Upper lobe of left lung (tissue), 6 donors: ENCODE measurements around the gene RPS27L. TPM values are rescaled to one million over a fixed set of nuclear protein-coding genes. Genes with fewer than 3 reads are reported as not detected.

Experiments used
- ATAC-seq, 2 donors: fragments of 200-7000 bp; cut with Tn5 transposase; one replicate each; pipeline ENCODE4 v1.9.1; 2022; ENCODE audit warnings: mild to moderate bottlenecking in 2 of 2, moderate library complexity in 2 of 2; ENCODE audit not compliant: low FRiP score in 2 of 2
- DNase-seq, 2 donors: peaks; one replicate each; pipeline ENCODE4 v3.0.0-alpha.2; 2019 to 2020
- H3K27ac ChIP-seq, 4 donors: fragments of 200-600 bp; sonication (generic); one replicate each; pipeline ENCODE4 v1.5.1; 2016 to 2019
- H3K27me3 ChIP-seq, 4 donors: fragments of 200-600 bp; sonication (generic); one replicate each; pipeline ENCODE4 v1.5.1; 2017 to 2019
- H3K36me3 ChIP-seq, 4 donors: fragments of 200-600 bp; sonication (generic); one replicate each; pipeline ENCODE4 v1.5.1; 2016 to 2019
- H3K4me1 ChIP-seq, 4 donors: fragments of 200-600 bp; sonication (generic); one replicate each; pipeline ENCODE4 v1.5.1; 2018 to 2019
- H3K4me3 ChIP-seq, 4 donors: fragments of 200-600 bp; sonication (generic); one replicate each; pipeline ENCODE4 v1.5.1; 2017 to 2019; ENCODE audit warnings: mild to moderate bottlenecking in 2 of 4, moderate library complexity in 1 of 4
- H3K9me3 ChIP-seq, 4 donors: fragments of 200-600 bp; sonication (generic); one replicate each; pipeline ENCODE4 v1.5.1; 2018 to 2019
- EP300 ChIP-seq, 4 donors: sonication (generic); formaldehyde crosslinking; IDR thresholded peaks; one replicate each; pipeline ENCODE4 v1.5.1; 2017; ENCODE audit warnings: antibody characterized with exemption in 4 of 4, control low read depth in 2 of 4
- POLR2A ChIP-seq, 4 donors: fragments of 450-650 bp; IDR thresholded peaks; one replicate each; pipeline ENCODE4 v1.5.1; 2016 to 2017; ENCODE audit warnings: antibody characterized with exemption in 4 of 4, mild to moderate bottlenecking in 2 of 4
- POLR2AphosphoS5 ChIP-seq, 2 donors: sonication (generic); formaldehyde crosslinking; IDR thresholded peaks; one replicate each; pipeline ENCODE4 v1.5.1; 2017; ENCODE audit warnings: antibody characterized with exemption in 2 of 2
- WGBS, 2 donors: methylation state at CpG; one replicate each; pipeline ENCODE4 v1.1.5; 2017 to 2018; 5-methylcytosine and 5-hydroxymethylcytosine counted together
- total RNA-seq, 6 donors: library from RNA; depleted of rRNA in 4 of 6; stranded (reverse); fragments of >200 nt in 4 of 6; gene quantifications; one replicate each; pipeline versions ENCODE4 v1.1.0 to v1.2.1, GENCODE V29; 2016 to 2021
- TF ChIP-seq, protein P1 (sequence below), 6 experiments: fragments of 450-650 bp in 4 of 6; fragments of 200-600 bp in 2 of 6; sonication (generic) in 2 of 6; IDR thresholded peaks; one replicate each; pipeline ENCODE4 v1.5.1; 2016 to 2019; ENCODE audit warnings: antibody characterized with exemption in 6 of 6
- donor health status: DM: no; HTN: no; CAD: no; lungs with moderate emphysema.
- donor health status: DM: no; HTN: yes; CAD: no; lungs with severe emphysema.

RPS27L gene
- total RNA-seq, 6 donors from 2014 or later: 30.3 to 165 (median 117) TPM

DNA sequence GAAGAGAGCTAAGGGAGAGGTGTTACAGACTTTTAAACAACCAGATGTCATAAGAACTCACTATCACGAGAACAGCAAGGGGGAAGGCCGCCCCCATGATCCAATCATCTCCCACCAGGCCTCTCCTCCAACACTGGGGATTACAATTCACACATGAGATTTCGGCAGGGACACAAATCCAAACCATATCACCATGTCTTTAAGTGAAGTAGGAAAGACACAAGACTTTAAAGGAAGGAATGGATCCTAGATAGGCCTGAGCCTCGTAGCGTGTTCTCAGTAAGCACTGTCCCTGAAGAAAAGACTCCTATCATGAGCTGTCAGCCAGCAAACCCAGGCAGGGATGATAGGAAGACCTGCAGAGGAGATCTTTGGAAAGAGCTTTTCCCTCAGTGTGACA lies 15.1 kb upstream of the RPS27L start:
- TF ChIP-seq POLR2A (IDR thresholded peaks at IDR 0.05): no peak
- TF ChIP-seq POLR2AphosphoS5 (IDR thresholded peaks at IDR 0.05): no peak
- no peak for TF ChIP-seq EP300 (IDR thresholded peaks at IDR 0.05)
- TF ChIP-seq, protein P1, sequence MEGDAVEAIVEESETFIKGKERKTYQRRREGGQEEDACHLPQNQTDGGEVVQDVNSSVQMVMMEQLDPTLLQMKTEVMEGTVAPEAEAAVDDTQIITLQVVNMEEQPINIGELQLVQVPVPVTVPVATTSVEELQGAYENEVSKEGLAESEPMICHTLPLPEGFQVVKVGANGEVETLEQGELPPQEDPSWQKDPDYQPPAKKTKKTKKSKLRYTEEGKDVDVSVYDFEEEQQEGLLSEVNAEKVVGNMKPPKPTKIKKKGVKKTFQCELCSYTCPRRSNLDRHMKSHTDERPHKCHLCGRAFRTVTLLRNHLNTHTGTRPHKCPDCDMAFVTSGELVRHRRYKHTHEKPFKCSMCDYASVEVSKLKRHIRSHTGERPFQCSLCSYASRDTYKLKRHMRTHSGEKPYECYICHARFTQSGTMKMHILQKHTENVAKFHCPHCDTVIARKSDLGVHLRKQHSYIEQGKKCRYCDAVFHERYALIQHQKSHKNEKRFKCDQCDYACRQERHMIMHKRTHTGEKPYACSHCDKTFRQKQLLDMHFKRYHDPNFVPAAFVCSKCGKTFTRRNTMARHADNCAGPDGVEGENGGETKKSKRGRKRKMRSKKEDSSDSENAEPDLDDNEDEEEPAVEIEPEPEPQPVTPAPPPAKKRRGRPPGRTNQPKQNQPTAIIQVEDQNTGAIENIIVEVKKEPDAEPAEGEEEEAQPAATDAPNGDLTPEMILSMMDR (IDR thresholded peaks at IDR 0.05): no peak
- H3K4me1 ChIP-seq: no peaks in the 10 kb centered on the region
- WGBS, 2 donors: 95 to 97% methylated on average over 5 of the region's 5 CpGs
- ATAC-seq (no peak), DNase-seq (no peak)
- H3K27me3 ChIP-seq: no peaks in the 10 kb centered on the region
- no peak overlapping the region for H3K4me3 ChIP-seq
- no peaks in the 10 kb centered on the region for H3K9me3 ChIP-seq
- no peaks in the 10 kb centered on the region for H3K36me3 ChIP-seq
- H3K27ac ChIP-seq: no peak overlapping the region

DNA sequence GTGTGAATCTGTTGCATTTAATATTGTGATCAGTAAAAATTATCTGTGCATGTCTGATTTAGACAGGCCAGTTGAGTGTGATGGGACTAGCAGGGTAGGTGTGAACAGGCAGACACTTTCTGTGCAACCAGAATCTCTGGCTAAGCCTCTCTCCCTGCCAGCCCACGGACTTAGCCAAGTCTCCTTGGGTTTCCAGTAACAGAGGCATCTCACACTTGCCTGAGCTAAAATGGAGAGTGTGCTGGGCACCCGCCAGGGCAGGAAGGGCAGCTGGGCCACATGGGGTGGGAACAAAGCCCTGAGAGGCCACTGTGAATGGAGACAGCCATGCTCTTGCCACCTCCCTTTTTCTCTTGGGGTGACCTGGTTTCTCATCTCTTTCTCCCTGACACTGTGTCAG lies 12.5 kb upstream of the RPS27L start:
- no peaks in the 10 kb centered on the region for H3K36me3 ChIP-seq
- no peaks in the 10 kb centered on the region for H3K9me3 ChIP-seq
- H3K4me3 ChIP-seq: no peak overlapping the region
- WGBS, 2 donors: 50 to 91% methylated on average over 1 to 2 of the region's 2 CpGs
- TF ChIP-seq POLR2AphosphoS5 (IDR thresholded peaks at IDR 0.05): no peak
- TF ChIP-seq EP300 (IDR thresholded peaks at IDR 0.05): no peak
- TF ChIP-seq POLR2A (IDR thresholded peaks at IDR 0.05): no peak
- TF ChIP-seq, protein P1 (IDR thresholded peaks at IDR 0.05): no peak
- no peaks in the 10 kb centered on the region for H3K4me1 ChIP-seq
- H3K27me3 ChIP-seq: no peaks in the 10 kb centered on the region
- no peak overlapping the region for H3K27ac ChIP-seq
- ATAC-seq (no peak), DNase-seq (no peak)

GRCh38 chr15:63166219-63166618 lies 8.9 kb upstream of the RPS27L start:
- DNase-seq (no peak), ATAC-seq (no peak)
- Histone ChIP-seq H3K27ac (no peak overlapping the region), H3K9me3 (no peaks in the 10 kb centered on the region), H3K4me3 (no peak overlapping the region), H3K27me3 (no peaks in the 10 kb centered on the region), H3K4me1 (no peaks in the 10 kb centered on the region), H3K36me3 (no peaks in the 10 kb centered on the region)
- no peak for TF ChIP-seq EP300 (IDR thresholded peaks at IDR 0.05)
- TF ChIP-seq, protein P1 (IDR thresholded peaks at IDR 0.05): peak in 2 of 6 experiments; percentile 8 to 19
- 70 to 90% methylated on average over 2 of the region's 2 CpGs for WGBS, 2 donors

DNA sequence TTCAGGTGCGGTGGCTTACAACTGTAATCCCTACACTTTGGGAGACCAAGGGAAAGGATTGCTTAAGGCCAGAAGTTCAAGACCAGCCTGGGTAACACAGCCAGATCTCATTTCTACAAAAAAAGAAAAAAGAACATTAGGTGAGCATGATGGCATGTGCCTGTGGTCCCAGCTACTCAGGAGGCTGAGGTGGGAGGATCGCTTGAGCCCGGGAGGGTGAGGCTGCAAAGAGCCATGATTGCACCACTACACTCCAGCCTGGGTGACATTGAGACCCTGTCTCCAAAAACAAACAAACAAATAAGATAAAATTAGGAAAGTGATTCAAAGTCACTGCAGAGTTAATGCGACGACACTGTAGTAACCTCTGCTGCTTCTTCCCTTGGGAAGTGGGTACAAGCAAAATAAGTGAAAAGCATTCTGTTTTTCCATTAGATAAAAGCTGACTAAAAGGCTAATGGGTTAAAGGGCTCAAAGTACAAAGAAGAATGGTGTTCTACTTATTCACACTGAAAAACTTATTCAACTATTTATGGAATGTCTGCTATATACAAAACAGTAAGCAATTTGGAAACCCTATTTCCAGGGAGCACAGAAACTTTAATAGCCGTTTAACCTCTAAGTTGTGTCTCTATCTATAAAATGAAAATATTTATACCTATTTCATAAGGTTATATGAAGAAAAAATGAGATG lies 8.0 kb upstream of the RPS27L start:
- no peaks in the 10 kb centered on the region for H3K9me3 ChIP-seq
- WGBS, 2 donors: 88 to 91% methylated on average over 6 of the region's 6 CpGs
- no peaks in the 10 kb centered on the region for H3K36me3 ChIP-seq
- no peaks in the 10 kb centered on the region for H3K4me1 ChIP-seq
- no peak overlapping the region for H3K4me3 ChIP-seq
- no peaks in the 10 kb centered on the region for H3K27me3 ChIP-seq
- no peak overlapping the region for H3K27ac ChIP-seq
- no peak for ATAC-seq
- TF ChIP-seq, protein P1 (IDR thresholded peaks at IDR 0.05): no peak
- TF ChIP-seq POLR2A (IDR thresholded peaks at IDR 0.05) (no peak), EP300 (IDR thresholded peaks at IDR 0.05) (no peak), POLR2AphosphoS5 (IDR thresholded peaks at IDR 0.05) (no peak)
- DNase-seq: no peak

DNA sequence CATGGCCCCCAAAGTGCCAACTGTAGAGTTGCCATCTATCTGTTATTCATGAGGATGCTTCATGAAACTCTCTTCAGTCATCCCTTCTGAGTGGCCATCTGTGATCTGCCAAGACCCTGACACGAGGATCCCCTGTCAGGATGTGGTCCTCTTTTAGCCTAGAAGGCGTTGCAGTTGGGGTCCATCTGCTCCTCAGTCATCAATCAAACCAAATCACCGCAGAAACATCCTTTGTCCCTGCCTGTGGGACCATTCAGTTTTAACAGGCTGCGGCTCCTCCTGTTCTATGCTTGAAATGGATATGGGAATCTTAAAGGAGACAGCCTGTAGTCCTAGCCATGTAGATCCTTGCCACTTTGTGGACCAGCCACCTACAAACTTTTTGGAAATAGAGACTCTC lies 5.9 kb upstream of the RPS27L start:
- no peak for TF ChIP-seq EP300 (IDR thresholded peaks at IDR 0.05)
- no peak for TF ChIP-seq POLR2A (IDR thresholded peaks at IDR 0.05)
- TF ChIP-seq, protein P1 (IDR thresholded peaks at IDR 0.05): no peak
- TF ChIP-seq POLR2AphosphoS5 (IDR thresholded peaks at IDR 0.05): no peak
- 87 to 97% methylated on average over 4 of the region's 4 CpGs for whole genome bisulfite sequencing, 2 donors
- Histone ChIP-seq H3K36me3 (no peaks in the 10 kb centered on the region), H3K4me3 (no peak overlapping the region), H3K4me1 (peaks cover 0 to 4% (median 0%) of the 10 kb centered on the region in 4 donors), H3K27me3 (no peaks in the 10 kb centered on the region), H3K27ac (no peak overlapping the region), H3K9me3 (no peaks in the 10 kb centered on the region)
- DNase-seq (no peak), ATAC-seq (no peak)
